CD8-positive, alpha-beta memory T cell (primary cell): ENCODE results near the gene SMDT1. TPM values are rescaled to one million over a fixed set of nuclear protein-coding genes. Genes with fewer than 3 reads are reported as not detected.
"Not testable (repeated sequence)": the region's sequence is repeated elsewhere in the genome, so short reads cannot be mapped to it uniquely, and the experiment has no call there.

Experiments
- CTCF ChIA-PET: fragments of 350-600 bp; sonication (Branson Sonifier 250); formaldehyde crosslinking; loops from one replicate; lab custom pipeline; 2021; ENCODE audit warnings: antibody characterized with exemption; lab: Charles Lee
- POLR2A ChIA-PET: fragments of 350-600 bp; sonication (Branson Sonifier 250); formaldehyde crosslinking; loops from one replicate; lab custom pipeline; 2021; ENCODE audit warnings: antibody characterized with exemption; lab: Charles Lee
- DNase-seq, 5 donors: peaks; one replicate each; pipeline versions ENCODE4 v3.0.0 to v3.0.0-alpha.2; 2020 to 2022; ENCODE audit warnings: mixed read lengths in 1 of 5
- H3K27ac ChIP-seq: one replicate; pipeline ENCODE4 v1.7.0; 2013; ENCODE audit warnings: low read depth, mild to moderate bottlenecking, low read length, moderate library complexity
- H3K27me3 ChIP-seq: 2 replicates; pipeline ENCODE4 v1.7.0; 2013; ENCODE audit warnings: low read length, mild to moderate bottlenecking; ENCODE audit not compliant: insufficient read depth, poor library complexity, severe bottlenecking
- H3K36me3 ChIP-seq: 2 replicates; pipeline ENCODE4 v1.7.0; 2013; ENCODE audit warnings: mild to moderate bottlenecking, low read length, moderate library complexity; ENCODE audit not compliant: insufficient read depth
- H3K4me1 ChIP-seq: 2 replicates; pipeline ENCODE4 v1.7.0; 2013; ENCODE audit warnings: mild to moderate bottlenecking, low read length, moderate library complexity; ENCODE audit not compliant: insufficient read depth
- H3K4me3 ChIP-seq: 2 replicates; pipeline ENCODE4 v1.7.0; 2013; ENCODE audit warnings: mild to moderate bottlenecking, low read length
- H3K9me3 ChIP-seq: 2 replicates; pipeline ENCODE4 v1.7.0; 2013; ENCODE audit warnings: mild to moderate bottlenecking, low read length
- H3K27ac Mint-ChIP-seq, 8 donors: one replicate each; pipeline ENCODE4 v1.8.0; 2020 to 2021; ENCODE audit warnings: mixed read lengths in 8 of 8, mild to moderate bottlenecking in 6 of 8, inconsistent platforms in 3 of 8, moderate library complexity in 3 of 8
- H3K27me3 Mint-ChIP-seq, 2 donors: one replicate each; pipeline ENCODE4 v1.8.0; 2020 to 2021; ENCODE audit warnings: mixed read lengths in 2 of 2, mild to moderate bottlenecking in 1 of 2, moderate library complexity in 1 of 2
- H3K36me3 Mint-ChIP-seq, 3 donors: one replicate each; pipeline ENCODE4 v1.8.0; 2020 to 2021; ENCODE audit warnings: mixed read lengths in 3 of 3, inconsistent platforms in 1 of 3, mild to moderate bottlenecking in 1 of 3
- H3K4me1 Mint-ChIP-seq, 3 donors: one replicate each; pipeline ENCODE4 v1.8.0; 2020 to 2021; ENCODE audit warnings: mixed read lengths in 3 of 3, inconsistent platforms in 1 of 3, mild to moderate bottlenecking in 1 of 3
- H3K4me3 Mint-ChIP-seq, 7 donors: one replicate each; pipeline ENCODE4 v1.8.0; 2020 to 2021; ENCODE audit warnings: mixed read lengths in 7 of 7, mild to moderate bottlenecking in 6 of 7, moderate library complexity in 4 of 7, inconsistent platforms in 2 of 7
- H3K9me3 Mint-ChIP-seq, 5 donors: one replicate each; pipeline ENCODE4 v1.8.0; 2020 to 2022; ENCODE audit warnings: mixed read lengths in 5 of 5, mild to moderate bottlenecking in 3 of 5, moderate library complexity in 2 of 5, inconsistent platforms in 1 of 5
- polyA plus RNA-seq: library from polyadenylated mRNA; unstranded; fragments of 300-500 nt; fragmentation: Illumina TruSeq; gene quantifications from one replicate; pipeline ENCODE4 v1.2.3, GENCODE V29; 2021
- total RNA-seq, 2 experiments: library from RNA; stranded (reverse); gene quantifications; one replicate each; pipeline ENCODE4 v1.2.3, GENCODE V29; 2021

The SMDT1 gene
- total and polyA plus RNA-seq, 3 experiments from 2014 or later: 67.9 to 160 (median 74.5) TPM

- H3K27ac ChIP-seq, H3K36me3 ChIP-seq, DNase-seq, H3K4me3 ChIP-seq, H3K4me1 ChIP-seq, H3K27me3 ChIP-seq, H3K4me3 Mint-ChIP-seq, POLR2A ChIA-PET, H3K27me3 Mint-ChIP-seq, H3K4me1 Mint-ChIP-seq, H3K27ac Mint-ChIP-seq: not testable (repeated sequence)
- Mint-ChIP-seq H3K9me3 (peaks cover 5 to 39% (median 36%) of the 10 kb centered on the region in 5 donors), H3K36me3 (peaks cover 12 to 52% (median 25%) of the 10 kb centered on the region in 3 donors)
- H3K9me3 ChIP-seq: peaks cover 11% of the 10 kb centered on the region
- CTCF ChIA-PET: interaction anchor here (1.1 kb wide), 1 partner anchor 13 kb away, joined by 3 read pairs; no protein-coding TSS in a partner anchor
Observed at GRCh38 chr22:42104332-42104860, 24.9 kb downstream of the SMDT1 start.

- Mint-ChIP-seq H3K36me3 (peaks cover 6 to 30% (median 11%) of the 10 kb centered on the region in 3 donors), H3K27me3 (no peaks in the 10 kb centered on the region), H3K27ac (no peak overlapping the region), H3K4me1 (no peaks in the 10 kb centered on the region), H3K9me3 (peaks cover 0 to 11% (median 10%) of the 10 kb centered on the region in 5 donors), H3K4me3 (no peak overlapping the region)
- Histone ChIP-seq H3K36me3 (no peaks in the 10 kb centered on the region), H3K4me1 (no peaks in the 10 kb centered on the region), H3K9me3 (peaks cover 11% of the 10 kb centered on the region), H3K27me3 (no peaks in the 10 kb centered on the region), H3K4me3 (no peak overlapping the region), H3K27ac (no peak overlapping the region)
- ChIA-PET CTCF (no interaction called here), POLR2A (no interaction called here)
- no peak for DNase-seq
Observed at GRCh38 chr22:42108848-42109247, 29.3 kb downstream of the SMDT1 start.

GRCh38 chr22:42111798-42112197, 32.3 kb downstream of the SMDT1 start:
- no peaks in the 10 kb centered on the region for H3K27me3 Mint-ChIP-seq
- POLR2A ChIA-PET: no interaction called here
- CTCF ChIA-PET: no interaction called here
- no peak overlapping the region for H3K4me3 Mint-ChIP-seq
- Histone ChIP-seq H3K27ac (no peak overlapping the region), H3K36me3 (no peaks in the 10 kb centered on the region), H3K27me3 (no peaks in the 10 kb centered on the region), H3K4me3 (no peak overlapping the region), H3K9me3 (peaks cover 13% of the 10 kb centered on the region), H3K4me1 (no peaks in the 10 kb centered on the region)
- DNase-seq: no peak
- peaks cover 4 to 27% (median 15%) of the 10 kb centered on the region in 5 donors for H3K9me3 Mint-ChIP-seq
- peak overlapping the region in 1 of 8 donors; percentile 50 for H3K27ac Mint-ChIP-seq
- peaks cover 7 to 31% (median 18%) of the 10 kb centered on the region in 3 donors for H3K36me3 Mint-ChIP-seq
- no peaks in the 10 kb centered on the region for H3K4me1 Mint-ChIP-seq

- H3K9me3 ChIP-seq: peaks cover 13% of the 10 kb centered on the region
- H3K36me3 ChIP-seq, H3K4me1 ChIP-seq, H3K27ac Mint-ChIP-seq, DNase-seq, H3K4me1 Mint-ChIP-seq, H3K4me3 Mint-ChIP-seq, H3K4me3 ChIP-seq, H3K27me3 Mint-ChIP-seq, H3K27ac ChIP-seq, H3K27me3 ChIP-seq, POLR2A ChIA-PET: not testable (repeated sequence)
- peaks cover 4 to 27% (median 19%) of the 10 kb centered on the region in 5 donors for H3K9me3 Mint-ChIP-seq
- peaks cover 4 to 29% (median 13%) of the 10 kb centered on the region in 3 donors for H3K36me3 Mint-ChIP-seq
- CTCF ChIA-PET: interaction anchor here (0.5 to 1.2 kb wide), 2 partner anchors 22 to 1585 kb away, joined by 3 to 4 read pairs; no protein-coding TSS in a partner anchor
Observed at GRCh38 chr22:42112793-42113192, 33.3 kb downstream of the SMDT1 start.

- peaks cover 2% of the 10 kb centered on the region for H3K4me1 ChIP-seq
- Mint-ChIP-seq H3K4me1 (peaks cover 8 to 17% (median 13%) of the 10 kb centered on the region in 3 donors), H3K27me3 (no peaks in the 10 kb centered on the region), H3K4me3 (no peak overlapping the region), H3K27ac (no peak overlapping the region), H3K9me3 (peaks cover 4 to 27% (median 19%) of the 10 kb centered on the region in 5 donors), H3K36me3 (peaks cover 4 to 24% (median 12%) of the 10 kb centered on the region in 3 donors)
- no peaks in the 10 kb centered on the region for H3K27me3 ChIP-seq
- H3K27ac ChIP-seq: no peak overlapping the region
- H3K9me3 ChIP-seq: peaks cover 13% of the 10 kb centered on the region
- CTCF ChIA-PET: no interaction called here
- POLR2A ChIA-PET: no interaction called here
- DNase-seq: no peak
- H3K4me3 ChIP-seq: no peak overlapping the region
- H3K36me3 ChIP-seq: no peaks in the 10 kb centered on the region
Observed at GRCh38 chr22:42114721-42115120, 35.2 kb downstream of the SMDT1 start.

- peaks cover 4 to 27% (median 19%) of the 10 kb centered on the region in 5 donors for H3K9me3 Mint-ChIP-seq
- H3K27ac ChIP-seq, H3K4me3 ChIP-seq, POLR2A ChIA-PET, CTCF ChIA-PET, DNase-seq, H3K36me3 ChIP-seq, H3K27me3 Mint-ChIP-seq, H3K27me3 ChIP-seq, H3K4me1 ChIP-seq, H3K4me3 Mint-ChIP-seq: not testable (repeated sequence)
- peaks cover 13% of the 10 kb centered on the region for H3K9me3 ChIP-seq
- H3K36me3 Mint-ChIP-seq: peaks cover 4 to 24% (median 12%) of the 10 kb centered on the region in 3 donors
- H3K4me1 Mint-ChIP-seq: peaks cover 14 to 24% (median 20%) of the 10 kb centered on the region in 3 donors
- H3K27ac Mint-ChIP-seq: peak overlapping the region in 1 of 8 donors; percentile 85
Observed at GRCh38 chr22:42115420-42115830, 35.9 kb downstream of the SMDT1 start.

GRCh38 chr22:42116848-42117424, 37.4 kb downstream of the SMDT1 start:
- peak overlapping the region in 1 of 8 donors; percentile 17 for H3K27ac Mint-ChIP-seq
- ChIA-PET POLR2A (interaction anchor here (1.1 kb wide), 1 partner anchor 31 kb away, joined by 4 read pairs; no protein-coding TSS in a partner anchor), CTCF (interaction anchor here (2.3 kb wide), 1 partner anchor 26 kb away, joined by 10 read pairs; the partner anchor contains the start of gene NDUFA6)
- Histone ChIP-seq H3K36me3 (no peaks in the 10 kb centered on the region), H3K27me3 (no peaks in the 10 kb centered on the region), H3K9me3 (peaks cover 13% of the 10 kb centered on the region), H3K4me1 (peaks cover 22% of the 10 kb centered on the region), H3K27ac (no peak overlapping the region), H3K4me3 (no peak overlapping the region)
- H3K27me3 Mint-ChIP-seq: no peaks in the 10 kb centered on the region
- peaks cover 4 to 27% (median 19%) of the 10 kb centered on the region in 5 donors for H3K9me3 Mint-ChIP-seq
- peaks cover 25 to 39% (median 35%) of the 10 kb centered on the region in 3 donors for H3K4me1 Mint-ChIP-seq
- no peak for DNase-seq
- peaks cover 4 to 24% (median 12%) of the 10 kb centered on the region in 3 donors for H3K36me3 Mint-ChIP-seq
- H3K4me3 Mint-ChIP-seq: no peak overlapping the region
